Measurements from ENCODE around the gene ISCU. TPM values are rescaled to one million over a fixed set of nuclear protein-coding genes. Genes with fewer than 3 reads are reported as not detected.
A peak's percentile ranks its signal among the peaks of the same experiment; 100 is the strongest.

ISCU gene
- total RNA-seq, 2 donors from 2014 or later = 63.1 to 66.0 TPM

DNA sequence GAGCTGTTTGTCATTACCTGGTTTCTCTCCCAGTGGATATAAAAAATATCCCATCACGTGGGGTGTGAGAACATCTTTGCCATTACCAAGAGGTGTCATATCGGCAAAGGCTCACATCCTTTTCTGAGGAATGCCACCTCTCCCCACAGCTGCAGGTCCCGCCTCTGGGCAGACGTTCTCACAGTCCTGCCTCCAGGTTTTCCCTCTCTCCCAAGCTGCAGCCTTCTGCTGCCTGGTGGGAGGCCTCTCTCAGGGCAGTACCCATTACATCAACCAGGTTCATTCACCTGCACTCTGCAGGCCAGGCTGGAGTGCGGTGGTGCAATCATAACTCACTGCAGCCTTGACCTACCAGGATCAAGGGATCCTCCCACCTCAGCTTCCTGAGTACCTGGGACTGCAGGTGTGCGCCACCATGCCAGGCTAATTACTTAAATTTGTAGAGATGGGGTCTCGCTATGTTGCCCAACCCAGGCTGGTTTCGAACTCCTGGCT, 50.4 kb downstream of the ISCU start:
- 79 to 82% methylated on average over 8 of the region's 8 CpGs for WGBS, 2 experiments (ENCODE audit: insufficient coverage in 1 of 2, insufficient read length in 1 of 2)

GRCh38 chr12:108613548-108613947, 51.2 kb downstream of the ISCU start:
- no peaks in the 10 kb centered on the region for H3K4me1 Mint-ChIP-seq
- H3K27me3 Mint-ChIP-seq (ENCODE audit: insufficient read depth) = peaks cover 2% of the 10 kb centered on the region
- H3K4me3 Mint-ChIP-seq = no peak overlapping the region
- no peaks in the 10 kb centered on the region for H3K27me3 ChIP-seq (ENCODE audit: control insufficient read depth, insufficient read depth, low read length, poor library complexity, severe bottlenecking)
- H3K9ac ChIP-seq (ENCODE audit: extremely low read depth, low read length, poor library complexity, severe bottlenecking) = no peak overlapping the region
- no peak overlapping the region for H3K27ac Mint-ChIP-seq
- no peak for DNase-seq
- H3K9me3 ChIP-seq (ENCODE audit: control insufficient read depth, low read length) = no peaks in the 10 kb centered on the region
- H3K36me3 ChIP-seq (ENCODE audit: control insufficient read depth, insufficient read depth, low read length) = no peaks in the 10 kb centered on the region
- 62 to 85% methylated on average over 3 to 9 of the region's 9 CpGs for WGBS, 2 experiments (ENCODE audit: insufficient coverage in 1 of 2, insufficient read length in 1 of 2)
- H3K36me3 Mint-ChIP-seq (ENCODE audit: low read depth) = no peaks in the 10 kb centered on the region
- H3K9me3 Mint-ChIP-seq = peaks cover 9% of the 10 kb centered on the region
- no peaks in the 10 kb centered on the region for H3K4me1 ChIP-seq (ENCODE audit: control insufficient read depth, insufficient read depth, low read length)
- TF ChIP-seq, protein P1, sequence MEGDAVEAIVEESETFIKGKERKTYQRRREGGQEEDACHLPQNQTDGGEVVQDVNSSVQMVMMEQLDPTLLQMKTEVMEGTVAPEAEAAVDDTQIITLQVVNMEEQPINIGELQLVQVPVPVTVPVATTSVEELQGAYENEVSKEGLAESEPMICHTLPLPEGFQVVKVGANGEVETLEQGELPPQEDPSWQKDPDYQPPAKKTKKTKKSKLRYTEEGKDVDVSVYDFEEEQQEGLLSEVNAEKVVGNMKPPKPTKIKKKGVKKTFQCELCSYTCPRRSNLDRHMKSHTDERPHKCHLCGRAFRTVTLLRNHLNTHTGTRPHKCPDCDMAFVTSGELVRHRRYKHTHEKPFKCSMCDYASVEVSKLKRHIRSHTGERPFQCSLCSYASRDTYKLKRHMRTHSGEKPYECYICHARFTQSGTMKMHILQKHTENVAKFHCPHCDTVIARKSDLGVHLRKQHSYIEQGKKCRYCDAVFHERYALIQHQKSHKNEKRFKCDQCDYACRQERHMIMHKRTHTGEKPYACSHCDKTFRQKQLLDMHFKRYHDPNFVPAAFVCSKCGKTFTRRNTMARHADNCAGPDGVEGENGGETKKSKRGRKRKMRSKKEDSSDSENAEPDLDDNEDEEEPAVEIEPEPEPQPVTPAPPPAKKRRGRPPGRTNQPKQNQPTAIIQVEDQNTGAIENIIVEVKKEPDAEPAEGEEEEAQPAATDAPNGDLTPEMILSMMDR (conservative IDR thresholded peaks at IDR 0.05) = no peak
- no peak overlapping the region for H3K4me3 ChIP-seq (ENCODE audit: low read length)
- no peak overlapping the region for H3K27ac ChIP-seq (ENCODE audit: low read depth, low read length)

More for the DNA sequence above, 50.4 kb downstream of the ISCU start:
- H3K9ac ChIP-seq (ENCODE audit: extremely low read depth, low read length, poor library complexity, severe bottlenecking) = no peak overlapping the region
- no peaks in the 10 kb centered on the region for H3K4me1 Mint-ChIP-seq
- no peak overlapping the region for H3K27ac ChIP-seq (ENCODE audit: low read depth, low read length)
- no peaks in the 10 kb centered on the region for H3K36me3 ChIP-seq (ENCODE audit: control insufficient read depth, insufficient read depth, low read length)
- H3K9me3 ChIP-seq (ENCODE audit: control insufficient read depth, low read length) = no peaks in the 10 kb centered on the region
- TF ChIP-seq, protein P1 (conservative IDR thresholded peaks at IDR 0.05) = no peak
- H3K4me3 Mint-ChIP-seq = no peak overlapping the region
- H3K27me3 ChIP-seq (ENCODE audit: control insufficient read depth, insufficient read depth, low read length, poor library complexity, severe bottlenecking) = no peaks in the 10 kb centered on the region
- peaks cover 9% of the 10 kb centered on the region for H3K9me3 Mint-ChIP-seq
- peak; percentile 91 for DNase-seq
- H3K36me3 Mint-ChIP-seq (ENCODE audit: low read depth) = no peaks in the 10 kb centered on the region
- no peak overlapping the region for H3K4me3 ChIP-seq (ENCODE audit: low read length)
- H3K27me3 Mint-ChIP-seq (ENCODE audit: insufficient read depth) = peaks cover 2% of the 10 kb centered on the region
- no peaks in the 10 kb centered on the region for H3K4me1 ChIP-seq (ENCODE audit: control insufficient read depth, insufficient read depth, low read length)
- H3K27ac Mint-ChIP-seq = no peak overlapping the region

DNA sequence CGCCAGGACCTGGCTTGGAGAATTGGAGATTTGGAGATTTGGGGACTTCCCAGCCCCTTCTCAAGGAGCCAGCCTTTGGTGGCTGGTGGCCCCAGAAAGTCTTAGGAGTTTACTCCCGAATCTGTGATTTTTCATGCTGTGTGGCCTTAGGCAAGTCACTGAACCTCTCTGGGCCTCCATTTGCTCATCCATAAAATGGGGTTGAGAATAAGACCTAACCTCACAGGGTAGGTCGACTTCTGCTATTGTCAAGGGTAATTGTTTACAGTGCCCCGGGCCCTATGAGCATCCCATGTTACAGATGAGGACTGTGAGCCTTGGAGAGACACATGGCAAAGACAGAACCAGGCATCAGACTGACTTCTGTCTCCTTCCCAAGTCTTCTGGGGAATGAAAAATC, 51.6 kb downstream of the ISCU start:
- no peaks in the 10 kb centered on the region for H3K36me3 ChIP-seq (ENCODE audit: control insufficient read depth, insufficient read depth, low read length)
- TF ChIP-seq, protein P1 (conservative IDR thresholded peaks at IDR 0.05) = no peak
- Mint-ChIP-seq H3K9me3 (peaks cover 9% of the 10 kb centered on the region), H3K27me3 (ENCODE audit: insufficient read depth) (peaks cover 2% of the 10 kb centered on the region), H3K4me3 (no peak overlapping the region), H3K27ac (no peak overlapping the region), H3K4me1 (no peaks in the 10 kb centered on the region), H3K36me3 (ENCODE audit: low read depth) (no peaks in the 10 kb centered on the region)
- H3K4me3 ChIP-seq (ENCODE audit: low read length) = no peak overlapping the region
- WGBS, 2 experiments (ENCODE audit: insufficient coverage in 1 of 2, insufficient read length in 1 of 2) = 84 to 93% methylated on average over 3 to 4 of the region's 4 CpGs
- no peaks in the 10 kb centered on the region for H3K9me3 ChIP-seq (ENCODE audit: control insufficient read depth, low read length)
- no peak for DNase-seq
- H3K27ac ChIP-seq (ENCODE audit: low read depth, low read length) = no peak overlapping the region
- no peaks in the 10 kb centered on the region for H3K27me3 ChIP-seq (ENCODE audit: control insufficient read depth, insufficient read depth, low read length, poor library complexity, severe bottlenecking)
- H3K4me1 ChIP-seq (ENCODE audit: control insufficient read depth, insufficient read depth, low read length) = no peaks in the 10 kb centered on the region
- H3K9ac ChIP-seq (ENCODE audit: extremely low read depth, low read length, poor library complexity, severe bottlenecking) = no peak overlapping the region

Measured in endodermal cell (in vitro differentiated cells).